22Rv1 (cell line): Measurements from ENCODE around the gene BZW2.

Source experiments
- H3K27ac ChIP-seq: fragments of 450-650 bp; 2 replicates; pipeline ENCODE4 v1.5.1; 2017
- ZFX ChIP-seq: fragments of 450-650 bp; IDR thresholded peaks from 2 replicates; pipeline ENCODE4 v1.6.1; 2017; ENCODE audit warnings: antibody characterized with exemption, borderline replicate concordance
- TF ChIP-seq, protein P1 (sequence below): fragments of 450-650 bp; IDR thresholded peaks from 2 replicates; pipeline ENCODE4 v1.5.1; 2017; ENCODE audit warnings: mild to moderate bottlenecking

The BZW2 gene

DNA sequence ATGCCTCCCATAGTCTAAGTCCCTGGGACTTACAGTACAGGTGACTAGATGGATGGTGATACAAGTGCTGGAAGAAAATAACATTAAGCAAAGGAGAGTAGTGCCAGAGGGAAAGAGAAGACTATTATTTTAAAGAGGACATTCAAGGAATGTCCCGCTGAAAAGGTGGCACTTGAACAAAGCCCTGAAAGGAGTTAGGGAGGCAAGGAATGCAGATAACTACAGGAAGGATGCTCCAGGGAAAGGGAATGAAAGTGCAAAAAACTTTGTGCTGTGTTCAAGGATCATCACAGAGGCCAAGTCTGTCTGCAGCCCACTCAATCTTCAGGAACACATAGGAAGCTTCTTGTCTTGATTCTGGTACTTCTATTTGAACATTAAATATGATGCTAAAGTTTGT is 15.3 kb upstream of the BZW2 start:
- no peak for TF ChIP-seq ZFX
- TF ChIP-seq, protein P1, sequence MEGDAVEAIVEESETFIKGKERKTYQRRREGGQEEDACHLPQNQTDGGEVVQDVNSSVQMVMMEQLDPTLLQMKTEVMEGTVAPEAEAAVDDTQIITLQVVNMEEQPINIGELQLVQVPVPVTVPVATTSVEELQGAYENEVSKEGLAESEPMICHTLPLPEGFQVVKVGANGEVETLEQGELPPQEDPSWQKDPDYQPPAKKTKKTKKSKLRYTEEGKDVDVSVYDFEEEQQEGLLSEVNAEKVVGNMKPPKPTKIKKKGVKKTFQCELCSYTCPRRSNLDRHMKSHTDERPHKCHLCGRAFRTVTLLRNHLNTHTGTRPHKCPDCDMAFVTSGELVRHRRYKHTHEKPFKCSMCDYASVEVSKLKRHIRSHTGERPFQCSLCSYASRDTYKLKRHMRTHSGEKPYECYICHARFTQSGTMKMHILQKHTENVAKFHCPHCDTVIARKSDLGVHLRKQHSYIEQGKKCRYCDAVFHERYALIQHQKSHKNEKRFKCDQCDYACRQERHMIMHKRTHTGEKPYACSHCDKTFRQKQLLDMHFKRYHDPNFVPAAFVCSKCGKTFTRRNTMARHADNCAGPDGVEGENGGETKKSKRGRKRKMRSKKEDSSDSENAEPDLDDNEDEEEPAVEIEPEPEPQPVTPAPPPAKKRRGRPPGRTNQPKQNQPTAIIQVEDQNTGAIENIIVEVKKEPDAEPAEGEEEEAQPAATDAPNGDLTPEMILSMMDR = no peak
- no peak overlapping the region for H3K27ac ChIP-seq

- TF ChIP-seq, protein P1 = no peak
- TF ChIP-seq ZFX = no peak
- no peak overlapping the region for H3K27ac ChIP-seq
These were observed 11.7 kb upstream of the BZW2 start for GRCh38 chr7:16634271-16634738.

- no peak overlapping the region for H3K27ac ChIP-seq
- TF ChIP-seq, protein P1 = no peak
- TF ChIP-seq ZFX = no peak
These were observed 9.4 kb upstream of the BZW2 start for GRCh38 chr7:16636555-16637101.

DNA sequence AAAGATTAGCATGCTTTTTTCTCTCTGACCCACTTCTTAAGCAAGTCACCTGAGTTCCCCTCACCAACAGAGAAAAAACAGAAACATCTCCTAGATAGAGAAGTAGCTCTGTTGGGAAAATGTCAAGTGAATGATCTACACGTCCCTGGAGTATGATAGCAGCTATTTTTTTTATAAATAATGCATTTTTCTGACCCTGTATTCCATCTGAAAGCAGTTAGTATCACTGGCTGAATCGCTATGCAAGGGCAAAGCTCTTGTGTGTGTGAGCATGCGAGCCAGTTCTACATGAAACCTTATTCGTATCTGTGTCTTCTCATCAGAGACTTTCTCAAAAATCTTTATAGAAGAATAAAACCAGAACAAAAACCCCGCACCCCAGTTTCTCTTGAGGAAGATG is 8.6 kb upstream of the BZW2 start:
- H3K27ac ChIP-seq = no peak overlapping the region
- TF ChIP-seq ZFX = no peak
- TF ChIP-seq, protein P1 = no peak

GRCh38 chr7:16638282-16639280 is 7.4 kb upstream of the BZW2 start:
- H3K27ac ChIP-seq = no peak overlapping the region
- no peak for TF ChIP-seq ZFX
- TF ChIP-seq, protein P1 = no peak

DNA sequence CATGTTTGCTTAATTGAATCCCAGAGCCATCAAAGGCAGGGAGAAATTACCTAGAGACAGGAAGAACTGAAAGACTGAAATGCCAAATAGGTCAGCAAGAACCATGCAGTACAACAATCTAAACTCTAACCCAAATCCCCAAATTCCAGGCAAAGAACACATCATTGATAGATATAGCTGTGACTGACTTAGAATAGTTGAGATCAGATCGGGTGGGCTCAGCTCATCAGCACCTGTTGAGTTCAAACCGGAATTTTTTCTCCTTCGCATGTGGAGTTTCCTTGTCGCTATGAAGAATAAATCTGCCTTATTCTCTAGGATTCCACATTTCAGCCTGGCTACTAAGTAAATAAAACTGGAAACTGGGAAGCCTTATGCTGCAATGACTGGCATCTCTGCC is 1.8 kb upstream of the BZW2 start:
- no peak overlapping the region; the same call in 1 of the 2 replicates for H3K27ac ChIP-seq
- TF ChIP-seq, protein P1 = no peak
- TF ChIP-seq ZFX = no peak
